Epithelial cell of prostate (primary cell): Measurements from ENCODE around the gene C2orf42.
"Not testable (repeated sequence)": the region's sequence is repeated elsewhere in the genome, so short reads cannot be mapped to it uniquely, and the experiment has no call there.

Experiments
- DNase-seq: peaks from one replicate; pipeline ENCODE4 v3.0.0-alpha.2; 2011; ENCODE audit warnings: low read depth, low spot score
- H3K27ac ChIP-seq: fragments of 450-650 bp; 2 replicates; pipeline ENCODE4 v1.5.1; 2017; ENCODE audit warnings: mild to moderate bottlenecking

The C2orf42 gene

DNA sequence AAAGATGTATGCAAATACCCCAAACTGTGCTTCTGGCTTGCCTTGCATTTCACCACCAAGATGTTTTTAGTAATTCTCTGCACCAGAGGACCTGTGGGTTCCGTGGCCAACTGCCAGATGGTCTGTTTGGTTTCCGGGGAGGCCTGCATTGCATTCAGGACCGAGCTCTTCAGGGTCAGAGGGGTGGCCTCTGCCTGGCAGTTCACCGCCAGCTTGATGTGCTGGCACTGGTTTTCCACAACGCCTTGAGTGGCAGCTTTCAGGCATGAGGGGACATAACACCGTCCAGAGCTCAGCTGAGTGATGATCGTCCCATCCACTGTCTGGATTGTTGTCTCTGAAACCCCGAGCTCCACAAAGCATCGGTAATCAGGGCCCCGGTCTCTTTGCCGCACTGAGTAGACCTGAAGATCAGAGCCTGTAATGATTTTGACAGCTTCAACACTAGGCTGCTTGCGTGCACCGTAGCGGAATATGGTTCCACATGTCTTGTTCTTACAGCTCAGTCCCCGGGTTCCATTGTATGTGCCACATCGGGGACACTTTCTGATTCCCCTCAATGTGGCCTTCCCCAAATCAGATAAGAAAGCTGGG lies 9.4 kb downstream of the C2orf42 start:
- no peak overlapping the region for H3K27ac ChIP-seq
- no peak for DNase-seq

DNA sequence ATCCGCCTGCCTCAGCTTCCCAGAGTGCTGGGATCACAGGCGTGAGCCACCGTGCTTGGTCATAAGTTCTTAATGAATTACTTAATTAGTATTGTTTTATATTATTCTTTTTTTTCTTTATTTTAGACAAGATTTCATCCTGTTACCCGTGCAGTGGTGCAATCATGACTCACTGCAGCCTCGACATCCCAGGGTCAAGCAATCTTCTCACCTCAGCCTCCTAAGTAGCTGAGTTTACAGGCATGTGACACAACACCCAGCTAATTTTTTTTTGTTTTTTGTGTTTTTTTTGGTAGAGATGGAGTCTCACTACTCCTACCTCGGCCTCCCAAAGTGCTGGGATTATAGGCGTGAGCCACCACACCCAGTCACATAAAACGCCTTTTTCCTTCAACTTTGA lies 17.3 kb downstream of the C2orf42 start:
- no peak for DNase-seq
- peak overlapping the region; percentile 65 for H3K27ac ChIP-seq

DNA sequence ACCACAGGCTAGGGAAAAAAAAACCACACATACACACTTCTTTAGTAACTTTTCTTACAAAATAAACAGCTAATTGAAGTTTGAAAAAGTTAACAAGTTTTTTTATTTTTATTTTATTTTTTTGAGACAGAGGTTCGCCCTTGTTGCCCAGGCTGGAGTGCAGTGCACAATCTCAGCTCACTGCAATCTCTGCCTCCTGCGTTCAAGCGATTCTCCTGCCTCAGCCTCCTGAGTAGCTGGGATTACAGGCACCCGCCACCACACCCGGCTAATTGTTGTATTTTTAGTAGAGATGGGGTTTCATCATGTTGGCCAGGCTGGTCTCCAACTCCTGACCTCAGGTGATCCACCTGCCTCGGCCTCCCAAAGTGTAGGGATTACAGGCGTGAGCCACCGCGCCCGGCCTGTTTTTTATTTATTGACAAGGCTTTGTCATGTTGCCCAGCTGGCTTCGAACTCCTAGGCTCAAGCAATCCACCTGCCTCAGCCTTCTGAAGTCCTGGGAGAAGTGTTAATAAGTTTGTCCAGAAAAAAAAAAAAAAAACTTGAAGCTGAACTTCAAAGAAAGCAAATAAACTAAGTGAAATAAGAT lies 21.1 kb downstream of the C2orf42 start:
- DNase-seq, H3K27ac ChIP-seq: not testable (repeated sequence)

DNA sequence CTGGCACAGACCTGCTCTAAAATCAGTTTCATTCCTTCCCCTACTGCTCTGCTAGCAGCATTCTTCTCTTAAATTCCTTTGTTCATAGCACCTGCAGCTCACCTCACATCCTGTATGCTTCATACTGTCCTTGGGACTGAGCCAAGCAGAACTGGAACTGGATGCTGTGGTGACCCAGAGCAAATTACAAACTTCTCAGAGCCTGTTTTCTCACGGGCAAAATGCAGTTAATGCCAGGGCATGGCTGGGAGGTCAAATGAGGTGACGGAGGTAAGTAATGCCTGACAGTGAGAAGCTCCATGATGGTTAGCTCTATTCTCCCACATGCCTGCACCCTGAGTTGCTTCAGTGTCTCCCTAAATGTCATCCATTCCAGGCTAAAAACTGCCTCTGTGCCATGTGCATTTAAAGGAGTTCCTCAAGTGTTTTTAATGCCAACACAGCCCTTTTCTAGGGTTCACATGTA lies 29.7 kb downstream of the C2orf42 start:
- DNase-seq, result peak; percentile 69
- peak overlapping the region; percentile 69 for H3K27ac ChIP-seq

DNA sequence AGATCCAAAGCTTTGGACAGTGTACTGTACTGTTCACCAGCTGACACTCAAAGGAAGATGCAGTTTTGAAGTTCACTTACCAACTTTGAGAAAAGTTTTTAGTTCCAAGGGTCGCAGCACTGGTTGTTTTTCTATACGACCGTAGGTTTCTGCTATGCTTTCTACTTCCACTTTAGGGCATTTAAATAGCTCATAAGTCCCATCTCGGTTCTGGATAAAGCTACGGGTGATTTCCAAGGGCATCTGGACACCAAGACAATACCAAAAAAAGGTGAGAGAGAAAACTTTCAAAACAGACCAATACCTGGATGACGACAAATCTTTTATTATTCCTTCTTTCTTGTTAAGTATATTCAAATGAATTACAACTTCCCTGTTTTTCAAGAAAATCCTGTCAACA lies 30.3 kb downstream of the C2orf42 start:
- H3K27ac ChIP-seq, result peak overlapping the region; percentile 69

DNA sequence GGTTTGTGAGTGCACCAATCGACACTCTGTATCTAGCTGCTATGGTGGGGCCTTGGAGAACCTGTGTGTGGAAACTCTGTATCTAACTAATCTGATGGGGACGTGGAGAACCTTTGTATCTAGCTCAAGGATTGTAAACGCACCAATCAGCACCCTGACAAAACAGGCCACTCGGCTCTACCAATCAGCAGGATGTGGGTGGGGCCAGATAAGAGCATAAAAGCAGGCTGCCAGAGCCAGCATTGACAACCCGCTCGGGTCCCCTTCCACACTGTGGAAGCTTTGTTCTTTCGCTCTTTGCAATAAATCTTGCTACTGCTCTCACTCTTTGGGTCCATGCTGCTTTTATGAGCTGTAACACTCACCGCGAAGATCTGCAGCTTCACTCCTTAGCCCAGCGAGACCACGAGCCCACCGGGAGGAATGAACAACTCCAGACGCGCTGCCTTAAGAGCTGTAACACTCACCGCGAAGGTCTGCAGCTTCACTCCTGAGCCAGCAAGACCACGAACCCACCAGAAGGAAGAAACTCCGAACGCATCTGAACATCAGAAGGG lies 41.6 kb downstream of the C2orf42 start:
- H3K27ac ChIP-seq, DNase-seq: not testable (repeated sequence)

More for the DNA sequence above, 30.3 kb downstream of the C2orf42 start:
- DNase-seq, result no peak

DNA sequence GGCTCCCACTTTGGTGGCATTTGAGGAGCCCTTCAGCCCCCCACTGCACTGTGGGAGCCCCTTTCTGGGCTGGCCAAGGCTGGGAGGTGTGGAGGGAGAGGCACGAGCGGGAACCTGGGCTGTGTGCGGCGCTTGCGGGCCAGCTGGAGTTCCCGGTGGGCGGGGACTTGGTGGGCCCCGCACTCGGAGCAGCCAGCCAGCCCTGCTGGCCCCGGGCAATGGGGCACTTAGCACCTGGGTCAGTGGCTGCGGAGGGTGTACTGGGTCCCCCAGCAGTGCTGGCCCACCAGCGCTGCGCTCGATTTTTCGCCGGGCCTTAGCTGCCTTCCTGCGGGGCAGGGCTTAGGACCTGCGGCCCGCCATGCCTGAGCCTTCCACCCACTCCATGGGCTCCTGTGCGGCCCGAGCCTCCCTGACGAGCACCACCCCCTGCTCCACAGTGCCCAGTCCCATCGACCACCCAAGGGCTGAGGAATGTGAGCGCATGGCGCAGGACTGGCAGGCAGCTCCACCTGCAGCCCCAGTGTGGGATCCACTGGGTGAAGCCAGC lies 42.5 kb downstream of the C2orf42 start:
- DNase-seq, H3K27ac ChIP-seq: not testable (repeated sequence)

DNA sequence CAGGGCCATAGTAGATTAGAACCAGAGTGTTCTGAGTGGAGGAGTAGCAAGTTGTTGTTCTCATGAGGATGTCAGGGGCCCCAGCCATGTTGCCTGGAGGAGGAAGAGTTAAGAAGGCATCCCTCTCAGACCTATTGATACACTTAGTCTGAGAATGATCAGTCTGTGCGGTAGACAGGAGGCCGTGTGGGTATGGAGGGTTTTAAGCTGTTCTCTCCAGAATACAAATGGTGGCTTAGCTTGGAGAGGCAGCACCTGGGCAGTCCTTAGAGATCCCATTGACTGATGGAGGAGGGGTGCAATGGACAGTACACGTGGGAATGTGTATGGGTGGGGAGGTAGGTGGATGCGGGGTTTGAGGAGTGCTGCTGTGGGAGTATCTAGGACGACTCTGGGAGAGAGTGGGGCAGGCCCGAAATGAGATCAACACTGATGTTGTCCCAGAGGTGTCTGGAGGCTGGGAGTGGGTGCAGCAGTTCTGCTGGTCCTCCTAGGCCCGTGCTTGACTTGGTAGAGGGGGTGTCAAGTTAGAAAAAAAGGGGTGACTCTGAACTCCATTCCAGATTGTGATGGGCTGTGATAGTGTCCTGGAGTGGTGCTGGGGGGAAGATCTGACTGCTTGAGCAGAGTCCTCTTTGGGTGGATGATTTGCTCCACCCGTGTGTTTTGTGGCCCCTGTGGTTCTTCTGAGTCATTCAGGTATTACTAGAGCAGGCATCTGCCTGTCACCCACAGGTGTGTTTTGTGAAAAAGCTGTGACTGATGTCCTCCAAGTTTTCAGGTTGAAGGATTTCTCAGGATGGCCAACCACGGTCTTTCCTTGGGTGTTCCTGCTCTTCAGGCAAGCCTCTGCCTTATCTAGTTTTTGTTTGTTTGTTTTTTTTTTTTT lies 44.7 kb downstream of the C2orf42 start:
- peak overlapping the region; percentile 10 for H3K27ac ChIP-seq
- DNase-seq, result no peak

DNA sequence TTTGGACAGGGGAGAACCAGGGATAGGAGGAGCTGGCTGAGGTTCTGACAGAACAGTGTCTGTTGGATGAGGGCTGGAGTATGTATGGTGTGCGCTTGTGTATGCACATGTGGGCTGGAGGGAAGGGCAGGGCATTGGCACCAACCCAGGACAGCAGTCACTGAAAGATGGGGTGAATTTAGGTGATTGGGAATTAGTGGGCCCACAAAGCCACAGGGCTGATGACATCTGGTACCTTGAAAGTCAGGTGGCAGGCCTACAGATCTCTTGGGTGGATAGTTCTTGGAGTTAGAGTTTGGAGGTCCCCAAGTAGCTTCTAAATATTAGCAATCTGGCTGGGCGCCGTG lies 45.7 kb downstream of the C2orf42 start:
- no peak for DNase-seq
- H3K27ac ChIP-seq, result no peak overlapping the region

DNA sequence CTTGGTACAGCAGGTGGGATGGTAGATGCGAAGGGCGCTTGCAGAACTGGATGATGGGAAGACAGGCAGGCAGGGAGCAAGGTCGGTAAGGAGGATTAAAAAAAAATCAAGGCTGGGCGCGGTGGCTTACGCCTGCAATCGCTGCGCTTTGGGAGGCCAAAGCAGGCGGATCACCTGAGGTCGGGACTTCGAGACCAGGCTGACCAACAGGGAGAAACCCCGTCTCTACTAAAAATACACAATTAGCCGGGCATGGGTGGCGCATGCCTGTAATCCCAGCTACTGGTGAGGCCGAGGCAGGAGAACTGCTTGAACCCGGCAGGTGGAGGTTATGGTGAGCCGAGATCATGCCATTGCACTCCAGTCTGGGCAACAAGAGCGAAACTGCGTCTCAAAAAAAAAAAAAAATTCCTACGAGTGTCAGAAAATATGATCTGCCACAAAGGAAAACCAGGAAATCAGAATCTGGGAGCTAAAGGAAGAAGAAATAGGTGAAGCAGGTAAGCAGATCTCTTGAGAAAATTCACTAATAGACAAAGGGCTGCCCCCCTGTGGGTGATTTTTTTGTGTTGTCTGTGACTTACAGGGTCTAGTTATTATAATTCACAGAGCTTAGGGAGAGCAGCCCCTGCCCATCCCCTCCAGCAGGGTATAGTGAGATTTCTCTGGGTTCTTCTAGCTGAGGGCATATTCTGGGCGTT lies 46.2 kb downstream of the C2orf42 start:
- no peak overlapping the region for H3K27ac ChIP-seq
- no peak for DNase-seq

DNA sequence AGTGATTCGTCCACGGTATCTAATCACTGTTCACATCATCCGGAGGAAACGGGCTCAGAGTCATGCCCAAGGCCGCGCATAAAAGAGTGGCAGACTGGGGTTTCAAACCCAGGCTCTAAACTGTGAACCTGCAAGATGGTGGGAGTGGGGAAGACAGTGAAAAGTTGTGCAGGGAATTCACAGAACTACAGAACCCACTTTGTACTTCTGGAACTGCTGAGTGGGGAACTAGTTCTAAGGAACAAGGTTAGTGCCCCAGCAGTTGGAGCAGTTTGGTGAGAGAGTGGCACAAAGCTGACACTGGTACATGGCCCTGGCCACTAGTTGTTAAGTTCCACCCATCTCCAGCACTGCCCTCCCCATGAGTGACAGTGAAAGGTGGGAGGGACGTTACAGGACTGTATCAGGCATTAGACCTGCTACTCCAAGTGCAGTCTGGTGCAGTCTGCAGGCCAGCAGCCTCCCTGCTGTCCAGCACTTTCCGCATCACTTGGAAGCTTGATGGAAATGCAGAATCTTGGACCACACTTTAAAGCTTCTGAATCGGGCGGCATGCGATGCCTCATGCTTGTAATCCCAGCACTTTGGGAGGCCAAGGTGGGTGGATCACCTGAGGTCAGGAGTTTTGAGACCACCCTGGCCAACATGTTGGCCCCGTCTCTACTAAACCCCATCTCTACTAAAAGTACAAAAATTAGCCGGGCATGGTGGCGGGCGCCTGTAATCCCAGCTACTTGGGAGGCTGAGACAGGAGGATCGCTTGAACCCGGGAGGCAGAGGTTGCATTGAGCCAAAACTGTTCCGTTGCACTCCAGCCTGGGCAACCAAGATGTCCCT lies 47.3 kb downstream of the C2orf42 start:
- H3K27ac ChIP-seq, result peak overlapping the region; percentile 99
- DNase-seq, result no peak

DNA sequence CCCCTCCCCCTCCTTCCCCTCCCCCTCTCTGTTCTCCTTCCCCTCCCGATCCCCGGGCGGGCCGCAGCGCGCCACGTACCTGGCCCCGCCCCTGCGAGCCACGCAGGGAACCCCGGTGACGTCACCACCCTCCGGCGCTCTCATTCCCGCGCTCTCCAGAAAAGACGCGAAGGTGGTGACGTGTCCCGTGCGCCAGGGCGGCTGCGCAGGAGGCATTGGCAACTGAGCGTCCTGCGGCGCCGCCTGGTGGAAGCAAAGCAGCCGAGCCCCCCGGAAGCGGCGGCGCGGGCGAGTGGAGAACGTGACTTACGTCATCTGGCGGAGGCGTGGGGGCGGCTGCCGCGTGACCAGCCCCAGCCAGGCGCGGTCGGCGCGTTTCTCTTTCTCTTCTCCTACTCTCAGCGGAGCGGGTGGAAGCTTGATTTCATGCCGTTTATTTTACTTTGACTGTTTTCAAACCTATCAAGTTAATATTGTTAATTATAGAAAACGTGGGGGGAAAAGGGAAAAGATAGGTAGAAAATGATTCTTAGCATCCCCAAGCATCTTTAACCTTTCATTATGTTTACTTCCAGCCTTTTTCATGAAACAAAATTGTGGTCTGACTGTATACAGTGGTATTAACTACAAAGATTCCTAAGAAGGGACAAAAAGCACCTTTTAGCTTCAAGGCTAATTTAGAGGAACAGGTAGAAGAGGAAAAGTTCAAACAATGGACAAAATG lies 48.1 kb downstream of the C2orf42 start:
- DNase-seq, result peak; percentile 91
- H3K27ac ChIP-seq, result peak overlapping the region; percentile 99

DNA sequence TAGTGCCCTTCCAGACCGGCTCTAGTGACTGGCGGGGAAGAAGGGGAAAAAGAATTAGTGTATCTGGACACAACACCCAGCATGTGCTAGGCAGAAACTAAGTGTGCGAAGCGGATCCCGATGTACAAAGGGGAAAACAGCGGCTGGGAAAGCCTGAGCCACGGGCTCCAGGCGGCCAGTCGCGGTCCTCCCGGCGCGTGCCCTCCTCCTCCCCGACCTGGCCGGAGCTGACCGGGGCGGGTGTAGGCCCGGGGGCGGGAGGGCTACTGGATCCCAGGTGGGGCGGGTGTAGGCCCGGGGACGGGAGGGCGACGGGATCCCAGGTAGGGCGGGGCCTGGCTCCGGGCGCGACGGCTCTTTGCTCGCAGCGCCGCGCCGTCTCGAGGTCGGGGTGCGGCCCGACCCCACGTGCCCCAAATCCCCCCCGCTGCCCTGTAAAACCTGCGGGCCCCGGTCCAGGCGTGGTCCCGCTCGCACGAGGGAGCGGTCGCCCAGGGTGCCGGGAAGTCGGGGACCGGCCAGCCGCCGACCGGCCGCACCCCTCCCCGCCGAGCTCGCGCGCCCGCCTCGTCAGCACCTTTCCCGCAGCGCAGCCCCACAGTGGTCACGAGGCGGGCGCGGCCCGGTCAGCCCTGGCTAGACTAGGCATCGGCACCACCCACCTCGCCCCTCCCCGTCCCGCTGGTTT lies 48.8 kb downstream of the C2orf42 start:
- H3K27ac ChIP-seq, result peak overlapping the region; percentile 99
- DNase-seq, result no peak

DNA sequence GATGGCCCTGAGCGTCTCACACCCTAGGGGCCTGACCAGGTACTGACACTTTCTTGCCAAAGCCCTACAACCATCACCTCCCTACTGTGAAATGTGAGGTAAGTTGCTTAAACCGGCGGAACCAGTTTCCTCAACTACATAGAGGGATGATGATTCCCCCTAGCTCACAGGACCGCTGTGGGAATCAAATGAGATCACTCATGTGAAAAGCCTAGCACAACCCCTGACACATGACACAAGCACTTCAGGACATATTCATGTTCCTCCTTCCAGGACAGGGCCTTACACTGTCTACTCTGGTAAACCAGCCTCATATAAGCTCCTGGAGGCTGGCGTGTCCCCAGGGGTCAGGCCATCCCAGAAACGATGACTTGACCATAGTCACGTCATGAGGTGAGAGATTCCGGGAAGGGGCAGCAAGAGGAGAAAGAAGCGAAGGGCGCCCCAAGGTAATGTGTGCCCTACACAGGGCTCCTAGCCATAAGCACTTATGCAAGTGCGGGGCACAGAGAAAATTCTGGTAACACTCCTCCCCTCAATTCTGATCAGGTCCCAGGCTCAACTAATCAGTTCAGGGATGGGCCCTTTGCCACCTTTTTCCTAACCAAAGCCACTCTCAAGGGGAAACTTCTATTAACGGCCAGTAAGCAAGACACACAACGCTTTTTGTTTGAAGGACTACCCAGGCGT lies 49.5 kb downstream of the C2orf42 start:
- DNase-seq, result peak; percentile 100
- H3K27ac ChIP-seq, result peak overlapping the region; percentile 99

DNA sequence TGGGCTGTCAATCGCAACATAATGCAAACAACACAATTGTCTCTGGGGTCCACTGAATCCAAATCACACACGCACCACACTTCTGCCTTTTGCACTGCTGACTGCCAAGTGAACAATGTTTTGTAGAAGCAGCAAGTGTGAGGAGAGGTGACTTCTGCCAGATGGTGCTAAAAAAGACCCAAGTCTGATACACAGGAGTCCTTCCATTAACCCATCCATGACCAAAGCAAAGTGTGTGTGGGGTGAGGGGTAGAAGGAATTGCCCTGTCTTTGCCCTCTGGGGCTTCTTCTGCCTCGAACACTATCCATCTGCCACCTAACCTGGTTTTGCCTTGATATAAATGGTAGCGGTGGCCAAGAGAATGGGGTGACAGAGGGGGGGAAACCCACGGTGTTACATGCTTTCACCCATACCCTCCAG lies 50.0 kb downstream of the C2orf42 start:
- no peak for DNase-seq
- H3K27ac ChIP-seq, result peak overlapping the region; percentile 99

DNA sequence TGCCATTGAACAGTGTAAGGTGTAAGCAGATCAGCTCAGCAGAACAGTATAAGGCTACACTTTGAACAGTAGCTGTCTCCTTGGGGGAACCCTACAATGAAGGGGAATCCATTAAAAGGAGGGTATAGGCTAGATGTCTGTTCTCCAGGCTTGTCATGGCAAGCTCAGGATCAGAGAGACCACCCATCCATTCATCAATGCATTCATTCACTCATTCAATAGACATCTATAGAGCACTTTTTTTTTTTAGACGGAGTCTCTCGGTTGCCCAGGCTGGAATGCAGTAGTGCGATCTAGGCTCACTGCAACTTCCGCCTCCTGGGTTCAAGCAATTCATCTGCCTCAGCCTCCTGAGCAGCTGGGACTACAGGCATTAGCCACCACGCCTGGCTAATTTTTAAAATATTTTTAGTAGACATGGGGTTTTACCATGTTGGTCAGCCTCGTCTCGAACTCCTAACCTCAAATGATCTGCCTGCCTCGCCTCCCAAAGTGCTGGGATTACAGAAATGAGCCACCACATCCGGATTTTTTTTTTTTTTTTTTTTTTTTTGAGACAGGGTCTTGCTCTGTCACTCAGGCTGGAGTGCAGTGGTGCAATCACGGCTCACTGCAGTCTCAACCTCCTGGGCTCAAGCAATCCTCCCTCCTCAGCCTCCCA lies 56.4 kb downstream of the C2orf42 start:
- not testable (repeated sequence) for DNase-seq
- peak overlapping the region; percentile 74 for H3K27ac ChIP-seq
